Muscle of arm (tissue), 12 donors: ENCODE measurements around the gene ACTL6B. TPM values are rescaled to one million over a fixed set of nuclear protein-coding genes. Genes with fewer than 3 reads are reported as not detected.

ENCODE experiments used
- DNase-seq: peaks from one replicate; pipeline ENCODE4 v3.0.0-alpha.2; 2013
- polyA plus RNA-seq, 12 donors: library from polyadenylated mRNA; unstranded; fragments of 120-200 nt; gene quantifications; one replicate each; pipeline ENCODE4 v1.2.1, GENCODE V29; 2013; ENCODE audit not compliant: insufficient read length in 12 of 12

Gene ACTL6B
- polyA plus RNA-seq, 12 donors, result 0.21 to 0.30 (median 0.28) TPM; not detected in 9

DNA sequence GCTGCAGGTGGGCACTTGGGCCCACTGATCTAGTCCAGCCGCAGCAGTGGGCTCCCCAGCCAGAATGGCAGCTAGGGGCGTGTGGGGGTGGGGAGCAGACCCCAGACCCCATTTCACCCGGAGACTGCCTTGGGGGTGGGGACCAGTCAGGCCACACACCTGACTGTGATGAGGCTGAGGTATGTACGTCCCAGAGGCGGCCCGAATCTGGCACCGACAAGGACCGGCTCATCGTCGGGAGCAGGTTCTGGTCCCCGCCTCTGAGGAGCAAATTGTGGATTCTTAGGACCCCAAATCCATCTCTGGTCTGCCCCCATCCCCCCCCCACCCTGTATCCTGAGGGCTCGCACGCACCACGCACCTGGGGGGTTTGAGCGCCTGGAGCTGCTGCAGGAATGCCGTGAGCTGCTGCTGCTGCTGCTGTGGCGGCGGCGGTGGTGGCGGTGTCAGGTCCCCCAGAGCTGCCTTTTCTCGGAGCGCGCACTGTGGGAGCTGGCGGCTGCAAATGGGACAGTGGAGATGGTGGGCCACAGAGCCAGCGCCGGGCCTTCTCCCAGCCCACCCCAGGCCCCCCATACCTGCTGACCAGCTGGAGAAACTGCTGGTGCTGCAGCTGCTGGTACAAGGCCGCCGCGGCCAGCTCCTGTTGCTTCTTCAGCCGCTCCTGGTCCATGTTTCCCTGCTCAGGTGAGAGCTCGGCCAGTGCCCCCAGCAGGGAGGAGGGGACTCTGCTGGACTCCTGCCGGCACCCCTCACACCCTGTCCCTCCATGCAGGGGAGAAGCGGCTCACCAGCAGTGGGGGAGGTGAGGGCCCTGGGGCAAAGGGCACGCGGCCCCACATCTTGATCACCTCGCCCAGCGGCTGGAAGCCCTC is 27.6 kb upstream of the ACTL6B start:
- DNase-seq, result no peak

DNA sequence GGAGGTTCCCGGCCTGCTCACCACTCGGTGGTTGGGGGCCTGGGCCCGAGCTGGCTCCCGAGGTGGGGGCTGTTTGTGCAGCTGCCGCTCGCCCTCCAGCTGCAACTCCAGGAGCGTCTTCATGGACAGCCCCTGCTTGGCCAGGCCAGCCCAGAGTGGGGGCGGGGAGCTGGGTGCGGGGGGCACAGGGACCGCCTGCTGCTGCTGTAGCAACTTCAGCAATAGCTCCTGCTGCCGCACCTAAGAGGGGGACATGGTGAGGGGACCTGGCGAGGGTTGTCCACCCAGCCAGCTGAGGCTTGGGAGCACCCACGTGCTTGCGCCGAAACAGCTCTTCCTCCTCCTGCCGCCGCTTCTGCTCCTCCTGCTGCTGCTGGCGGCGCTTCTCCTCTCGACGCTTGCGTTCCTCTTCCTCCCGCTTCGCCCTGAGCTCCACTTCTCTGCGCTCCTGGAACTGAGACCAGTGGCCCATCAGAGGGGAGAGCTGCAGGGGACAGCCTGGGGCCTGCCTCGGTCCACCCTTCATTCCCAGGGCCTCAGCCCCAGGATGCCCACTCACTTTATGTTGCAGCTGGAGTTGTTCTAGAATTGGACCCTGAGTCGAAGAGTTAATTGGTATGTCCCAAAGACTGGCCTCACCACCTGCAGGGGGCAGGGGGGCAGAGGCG is 26.9 kb upstream of the ACTL6B start:
- no peak for DNase-seq

DNA sequence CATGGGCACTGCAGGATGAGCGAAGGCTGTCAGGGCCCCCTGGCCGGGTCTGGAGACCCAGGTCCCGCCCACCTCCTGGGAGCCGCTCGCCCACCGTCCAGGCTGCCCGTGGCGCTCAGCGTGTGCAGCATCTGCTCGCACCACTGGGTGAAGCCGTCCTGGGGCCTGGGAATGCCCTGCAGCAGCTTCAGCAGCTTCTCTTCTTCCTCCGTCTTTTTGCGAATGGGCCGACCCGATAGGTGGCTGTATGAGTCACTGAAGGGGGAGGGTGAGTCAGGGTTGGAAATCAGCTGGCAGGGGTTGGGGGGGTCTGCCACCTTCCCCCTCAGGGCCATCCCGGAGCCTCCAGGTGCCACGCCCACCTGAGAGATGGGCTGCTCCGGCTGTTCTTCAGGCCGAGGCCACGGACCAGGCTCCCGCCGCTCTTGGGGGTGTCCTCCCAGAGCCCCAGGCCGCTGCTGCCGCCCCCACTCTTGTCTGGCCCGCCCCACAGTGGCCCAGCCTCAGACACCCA is 26.0 kb upstream of the ACTL6B start:
- no peak for DNase-seq

DNA sequence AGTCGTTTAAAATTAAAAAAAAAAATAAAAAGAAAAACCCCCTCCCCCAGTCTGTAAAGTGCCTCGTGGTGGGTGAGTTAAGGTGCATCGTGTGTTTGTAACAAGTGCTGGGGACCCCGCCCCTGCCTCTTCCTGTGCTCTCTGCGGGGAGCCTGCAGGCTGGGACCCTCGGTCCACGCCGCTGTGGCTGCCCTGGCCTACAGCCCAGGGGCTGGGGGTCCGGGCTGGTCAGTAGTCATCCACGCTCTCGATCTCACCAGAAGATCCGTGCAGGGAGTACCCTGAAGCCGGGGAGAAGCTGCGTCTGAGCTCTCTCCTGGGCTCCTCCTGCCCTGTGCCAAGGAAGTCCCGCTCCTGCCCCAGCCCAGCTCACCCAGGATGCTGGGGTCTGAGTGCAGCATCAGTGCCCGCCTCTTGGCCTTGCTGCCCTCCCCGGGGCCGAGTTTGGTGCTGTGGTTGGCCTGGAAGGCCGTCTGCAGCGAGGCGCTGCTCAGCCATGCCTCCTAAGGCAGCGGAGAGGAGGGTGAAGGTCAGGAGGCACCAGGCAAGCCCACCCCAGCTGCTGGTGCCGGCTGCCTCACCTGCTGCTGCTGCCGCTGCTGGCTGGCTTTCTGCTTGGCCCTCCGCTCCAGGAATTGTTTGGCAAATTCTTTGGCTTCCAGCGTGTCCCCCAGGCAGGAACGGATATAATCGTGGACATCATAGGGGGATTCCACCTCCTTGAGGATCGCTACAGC is 25.4 kb upstream of the ACTL6B start:
- no peak for DNase-seq

GRCh38 chr7:100680576-100681271 is 24.5 kb upstream of the ACTL6B start:
- no peak for DNase-seq

GRCh38 chr7:100679927-100680575 is 23.8 kb upstream of the ACTL6B start:
- no peak for DNase-seq

- no peak for DNase-seq
Observed at GRCh38 chr7:100679129-100679926, 23.1 kb upstream of the ACTL6B start.

DNA sequence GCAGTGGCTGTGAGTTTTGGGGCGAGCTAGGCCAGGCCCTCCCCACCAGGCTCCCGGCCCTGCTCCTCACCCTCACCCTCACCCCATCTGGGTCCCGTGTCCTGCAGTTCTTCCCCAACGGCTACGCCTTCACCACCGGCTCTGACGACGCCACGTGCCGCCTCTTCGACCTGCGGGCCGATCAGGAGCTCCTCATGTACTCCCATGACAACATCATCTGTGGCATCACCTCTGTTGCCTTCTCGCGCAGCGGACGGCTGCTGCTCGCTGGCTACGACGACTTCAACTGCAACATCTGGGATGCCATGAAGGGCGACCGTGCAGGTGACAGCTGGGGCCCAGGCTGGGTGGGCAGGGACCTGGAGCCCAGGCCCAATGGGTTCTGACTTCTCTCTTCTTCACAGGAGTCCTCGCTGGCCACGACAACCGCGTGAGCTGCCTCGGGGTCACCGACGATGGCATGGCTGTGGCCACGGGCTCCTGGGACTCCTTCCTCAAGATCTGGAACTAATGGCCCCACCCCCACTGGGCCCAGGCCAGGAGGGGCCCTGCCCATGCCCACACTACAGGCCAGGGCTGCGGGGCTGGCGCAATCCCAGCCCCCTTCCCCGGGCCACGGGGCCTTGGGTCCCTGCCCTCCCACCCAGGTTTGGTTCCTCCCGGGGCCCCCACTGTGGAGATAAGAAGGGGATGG is 22.2 kb upstream of the ACTL6B start:
- DNase-seq, result no peak

- DNase-seq, result no peak
Observed at GRCh38 chr7:100677308-100678267, 21.3 kb upstream of the ACTL6B start.

DNA sequence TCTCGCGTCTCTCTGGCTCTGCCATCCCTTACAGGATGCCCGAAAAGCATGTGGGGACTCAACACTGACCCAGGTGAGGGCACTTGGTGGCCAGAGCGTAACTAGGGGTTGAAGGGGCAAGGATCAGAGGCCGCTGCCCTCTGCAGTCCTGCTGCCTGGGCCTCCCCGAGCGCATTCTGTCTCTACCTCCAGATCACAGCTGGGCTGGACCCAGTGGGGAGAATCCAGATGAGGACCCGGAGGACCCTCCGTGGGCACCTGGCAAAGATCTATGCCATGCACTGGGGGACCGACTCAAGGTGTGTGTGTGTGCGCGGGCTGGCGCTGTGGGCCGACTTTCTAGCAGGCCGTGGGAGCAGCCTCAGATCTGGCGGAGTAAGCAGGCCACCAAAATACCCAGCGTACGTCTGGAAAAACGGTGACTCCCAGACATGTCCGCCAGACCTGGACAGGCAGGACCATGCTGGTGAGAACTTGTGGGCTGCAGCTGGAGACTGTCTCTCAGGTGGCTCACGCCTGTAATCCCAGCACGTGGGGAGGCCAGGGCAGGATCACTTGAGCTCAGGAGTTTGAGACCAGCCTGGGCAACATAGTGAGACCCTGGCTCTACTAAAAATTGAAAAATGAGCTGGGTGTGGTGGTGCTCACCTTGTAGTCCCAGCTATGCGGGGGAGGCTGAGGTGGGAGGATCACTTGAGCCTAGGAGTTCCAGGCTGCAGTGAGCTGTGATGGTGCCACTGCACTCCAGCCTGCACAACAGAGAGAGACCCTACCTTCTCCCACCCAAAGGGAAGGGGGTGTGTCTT is 20.5 kb upstream of the ACTL6B start:
- no peak for DNase-seq

- peak; percentile 67 for DNase-seq
Observed at GRCh38 chr7:100675581-100676350, 19.5 kb upstream of the ACTL6B start.

GRCh38 chr7:100675105-100675451 is 18.8 kb upstream of the ACTL6B start:
- DNase-seq, result no peak

- DNase-seq, result no peak
Observed at GRCh38 chr7:100674411-100675104, 18.3 kb upstream of the ACTL6B start.

DNA sequence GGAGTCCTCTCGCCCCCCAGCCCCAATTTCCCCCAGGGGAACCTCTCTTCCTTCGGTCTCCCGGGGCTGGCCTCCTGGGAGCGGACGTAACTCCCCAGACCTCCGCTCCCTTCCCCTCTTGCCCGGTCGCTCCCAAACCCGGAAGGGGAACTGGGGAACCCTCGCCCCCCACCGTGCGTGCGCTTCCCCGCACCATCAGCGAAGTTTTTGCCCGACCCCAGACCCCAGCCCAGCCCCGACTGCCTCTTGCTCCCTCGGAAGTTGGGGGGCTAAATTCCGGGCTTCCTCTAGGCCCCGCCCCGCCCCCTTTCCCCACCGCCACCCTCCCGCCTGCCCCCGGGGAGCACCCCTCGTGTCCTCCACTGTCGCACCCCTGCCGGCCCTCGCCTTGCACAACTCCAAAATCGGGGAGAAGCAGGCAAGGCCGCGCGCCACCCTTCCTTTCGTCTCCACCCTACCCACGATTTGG is 17.7 kb upstream of the ACTL6B start:
- DNase-seq, result no peak

GRCh38 chr7:100673302-100673941 is 17.2 kb upstream of the ACTL6B start, which contains the start of gene GNB2:
TSS of gene GNB2 (plus strand) at chr7:100673740. CDS start at chr7:100676266, 2,526 bp downstream.
- peak; percentile 99 for DNase-seq
